Measurements from ENCODE around the gene UBTD2. TPM values are rescaled to one million over a fixed set of nuclear protein-coding genes. Genes with fewer than 3 reads are reported as not detected.

UBTD2 gene
- total and polyA plus RNA-seq, 2 experiments from 2014 or later: 17.9 to 46.3 TPM

- TF ChIP-seq REST (IDR thresholded peaks at IDR 0.05; ENCODE audit: unreplicated experiment): no peak
- no peak for TF ChIP-seq NANOG (IDR thresholded peaks at IDR 0.05; ENCODE audit: borderline replicate concordance)
Measured at GRCh38 chr5:172173564-172174153, 109.9 kb downstream of the UBTD2 start (continued).

- H3K27me3 Mint-ChIP-seq (ENCODE audit: insufficient read depth, low read depth, poor library complexity): peaks cover 8% of the 10 kb centered on the region
- H3K27ac Mint-ChIP-seq: no peak overlapping the region; the same call in 1 of the 2 replicates
- Histone ChIP-seq H3K79me2 (replicated peaks; ENCODE audit: insufficient read depth) (peaks cover 8% of the 10 kb centered on the region), H4K20me1 (replicated peaks; ENCODE audit: insufficient read depth) (peaks cover 7% of the 10 kb centered on the region), H3K9me2 (ENCODE audit: insufficient read depth) (no peaks in the 10 kb centered on the region), H3F3A (replicated peaks; ENCODE audit: low read depth) (peaks cover 4% of the 10 kb centered on the region; the same call in 1 of the 2 replicates), H3K4me2 (no peak overlapping the region), H3K27me3 (ENCODE audit: insufficient read depth) (no peaks in the 10 kb centered on the region), H3K36me3 (ENCODE audit: insufficient read depth) (no peaks in the 10 kb centered on the region), H2AFZ (no peak overlapping the region), H3K27ac (ENCODE audit: low read depth) (no peak overlapping the region), H3K4me3 (no peak overlapping the region), H3K4me1 (ENCODE audit: insufficient read depth) (peaks cover 12% of the 10 kb centered on the region)
- no peak overlapping the region for H3K4me3 Mint-ChIP-seq
- TF ChIP-seq ZNF114 (CRISPR knock-in tag; IDR thresholded peaks at IDR 0.05) (no peak), CREB1 (CRISPR knock-in tag; IDR thresholded peaks at IDR 0.05; ENCODE audit: low read depth) (no peak), POLR2AphosphoS5 (IDR thresholded peaks at IDR 0.05; ENCODE audit: low read depth) (no peak), JUNB (IDR thresholded peaks at IDR 0.05; ENCODE audit: unreplicated experiment) (no peak), NANOG (IDR thresholded peaks at IDR 0.05; ENCODE audit: borderline replicate concordance) (no peak)
- TF ChIP-seq, protein P1, sequence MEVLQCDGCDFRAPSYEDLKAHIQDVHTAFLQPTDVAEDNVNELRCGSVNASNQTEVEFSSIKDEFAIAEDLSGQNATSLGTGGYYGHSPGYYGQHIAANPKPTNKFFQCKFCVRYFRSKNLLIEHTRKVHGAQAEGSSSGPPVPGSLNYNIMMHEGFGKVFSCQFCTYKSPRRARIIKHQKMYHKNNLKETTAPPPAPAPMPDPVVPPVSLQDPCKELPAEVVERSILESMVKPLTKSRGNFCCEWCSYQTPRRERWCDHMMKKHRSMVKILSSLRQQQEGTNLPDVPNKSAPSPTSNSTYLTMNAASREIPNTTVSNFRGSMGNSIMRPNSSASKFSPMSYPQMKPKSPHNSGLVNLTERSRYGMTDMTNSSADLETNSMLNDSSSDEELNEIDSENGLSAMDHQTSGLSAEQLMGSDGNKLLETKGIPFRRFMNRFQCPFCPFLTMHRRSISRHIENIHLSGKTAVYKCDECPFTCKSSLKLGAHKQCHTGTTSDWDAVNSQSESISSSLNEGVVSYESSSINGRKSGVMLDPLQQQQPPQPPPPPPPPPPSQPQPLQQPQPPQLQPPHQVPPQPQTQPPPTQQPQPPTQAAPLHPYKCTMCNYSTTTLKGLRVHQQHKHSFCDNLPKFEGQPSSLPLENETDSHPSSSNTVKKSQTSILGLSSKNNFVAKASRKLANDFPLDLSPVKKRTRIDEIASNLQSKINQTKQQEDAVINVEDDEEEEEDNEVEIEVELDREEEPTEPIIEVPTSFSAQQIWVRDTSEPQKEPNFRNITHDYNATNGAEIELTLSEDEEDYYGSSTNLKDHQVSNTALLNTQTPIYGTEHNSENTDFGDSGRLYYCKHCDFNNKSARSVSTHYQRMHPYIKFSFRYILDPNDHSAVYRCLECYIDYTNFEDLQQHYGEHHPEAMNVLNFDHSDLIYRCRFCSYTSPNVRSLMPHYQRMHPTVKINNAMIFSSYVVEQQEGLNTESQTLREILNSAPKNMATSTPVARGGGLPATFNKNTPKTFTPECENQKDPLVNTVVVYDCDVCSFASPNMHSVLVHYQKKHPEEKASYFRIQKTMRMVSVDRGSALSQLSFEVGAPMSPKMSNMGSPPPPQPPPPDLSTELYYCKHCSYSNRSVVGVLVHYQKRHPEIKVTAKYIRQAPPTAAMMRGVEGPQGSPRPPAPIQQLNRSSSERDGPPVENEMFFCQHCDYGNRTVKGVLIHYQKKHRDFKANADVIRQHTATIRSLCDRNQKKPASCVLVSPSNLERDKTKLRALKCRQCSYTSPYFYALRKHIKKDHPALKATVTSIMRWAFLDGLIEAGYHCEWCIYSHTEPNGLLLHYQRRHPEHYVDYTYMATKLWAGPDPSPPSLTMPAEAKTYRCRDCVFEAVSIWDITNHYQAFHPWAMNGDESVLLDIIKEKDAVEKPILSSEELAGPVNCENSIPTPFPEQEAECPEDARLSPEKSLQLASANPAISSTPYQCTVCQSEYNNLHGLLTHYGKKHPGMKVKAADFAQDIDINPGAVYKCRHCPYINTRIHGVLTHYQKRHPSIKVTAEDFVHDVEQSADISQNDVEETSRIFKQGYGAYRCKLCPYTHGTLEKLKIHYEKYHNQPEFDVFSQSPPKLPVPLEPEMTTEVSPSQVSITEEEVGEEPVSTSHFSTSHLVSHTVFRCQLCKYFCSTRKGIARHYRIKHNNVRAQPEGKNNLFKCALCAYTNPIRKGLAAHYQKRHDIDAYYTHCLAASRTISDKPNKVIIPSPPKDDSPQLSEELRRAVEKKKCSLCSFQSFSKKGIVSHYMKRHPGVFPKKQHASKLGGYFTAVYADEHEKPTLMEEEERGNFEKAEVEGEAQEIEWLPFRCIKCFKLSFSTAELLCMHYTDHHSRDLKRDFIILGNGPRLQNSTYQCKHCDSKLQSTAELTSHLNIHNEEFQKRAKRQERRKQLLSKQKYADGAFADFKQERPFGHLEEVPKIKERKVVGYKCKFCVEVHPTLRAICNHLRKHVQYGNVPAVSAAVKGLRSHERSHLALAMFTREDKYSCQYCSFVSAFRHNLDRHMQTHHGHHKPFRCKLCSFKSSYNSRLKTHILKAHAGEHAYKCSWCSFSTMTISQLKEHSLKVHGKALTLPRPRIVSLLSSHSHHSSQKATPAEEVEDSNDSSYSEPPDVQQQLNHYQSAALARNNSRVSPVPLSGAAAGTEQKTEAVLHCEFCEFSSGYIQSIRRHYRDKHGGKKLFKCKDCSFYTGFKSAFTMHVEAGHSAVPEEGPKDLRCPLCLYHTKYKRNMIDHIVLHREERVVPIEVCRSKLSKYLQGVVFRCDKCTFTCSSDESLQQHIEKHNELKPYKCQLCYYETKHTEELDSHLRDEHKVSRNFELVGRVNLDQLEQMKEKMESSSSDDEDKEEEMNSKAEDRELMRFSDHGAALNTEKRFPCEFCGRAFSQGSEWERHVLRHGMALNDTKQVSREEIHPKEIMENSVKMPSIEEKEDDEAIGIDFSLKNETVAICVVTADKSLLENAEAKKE (CRISPR knock-in tag; IDR thresholded peaks at IDR 0.05): no peak
- ATAC-seq (no peak), DNase-seq (ENCODE audit: low spot score) (no peak)
- no peaks in the 10 kb centered on the region for H3K36me3 Mint-ChIP-seq (ENCODE audit: low read depth)
- H3K9me3 Mint-ChIP-seq: no peaks in the 10 kb centered on the region
- H3K4me1 Mint-ChIP-seq: peaks cover 24% of the 10 kb centered on the region
Measured at GRCh38 chr5:172172912-172173563, 110.5 kb downstream of the UBTD2 start.

Data from GM23338 (cell line).